K562 (cell line): ENCODE data around the gene COPA. TPM values are rescaled to one million over a fixed set of nuclear protein-coding genes. Genes with fewer than 3 reads are reported as not detected.

Experiments
- ADNP ChIP-seq: fragments of 200-800 bp; sonication (Bioruptor generic); IDR thresholded peaks from 2 replicates; pipeline ENCODE4 v1.6.1; 2016; ENCODE audit warnings: missing genetic modification characterization, missing compliant biosample characterization
- CBFB ChIP-seq: sonication (generic); formaldehyde crosslinking; IDR thresholded peaks from 2 replicates; pipeline ENCODE4 v1.4.0; 2020; ENCODE audit warnings: mild to moderate bottlenecking, missing genetic modification reagents
- CEBPB ChIP-seq: fragments of 450-650 bp; IDR thresholded peaks from 2 replicates; pipeline ENCODE4 v1.6.1; 2016; ENCODE audit warnings: missing genetic modification characterization, missing compliant biosample characterization
- DDX20 ChIP-seq: fragments of 450-650 bp; IDR thresholded peaks from 2 replicates; pipeline ENCODE4 v1.6.1; 2016; ENCODE audit warnings: missing genetic modification characterization, low read depth, mild to moderate bottlenecking, missing compliant biosample characterization, moderate library complexity
- ELF4 ChIP-seq: fragments of 450-650 bp; formaldehyde crosslinking; IDR thresholded peaks from 2 replicates; pipeline ENCODE4 v1.4.0; 2022; ENCODE audit warnings: missing genetic modification characterization
- JUND ChIP-seq, 2 experiments: IDR thresholded peaks; 2 replicates in 1 of 2; 3 replicates in 1 of 2; pipeline ENCODE4 v1.6.1; 2011; ENCODE audit warnings: borderline replicate concordance in 2 of 2, low read depth in 2 of 2, low read length in 2 of 2, improper control_type of control experiment in 1 of 2, missing biosample characterization in 1 of 2, missing genetic modification characterization in 1 of 2, missing genetic modification reagents in 1 of 2
- KDM2B ChIP-seq: fragments of 250-450 bp; sonication (Bioruptor Pico); IDR thresholded peaks from 2 replicates; pipeline ENCODE4 v1.8.0; 2021; ENCODE audit warnings: mild to moderate bottlenecking, moderate library complexity
- NFATC3 ChIP-seq: fragments of 450-650 bp; IDR thresholded peaks from 2 replicates; pipeline ENCODE4 v1.6.1; 2017; ENCODE audit warnings: mild to moderate bottlenecking
- POLR3G ChIP-seq: IDR thresholded peaks from 2 replicates; pipeline ENCODE4 v1.6.1; 2011; ENCODE audit not compliant: insufficient read length, insufficient replicate concordance; ENCODE audit errors: extremely low read depth
- RBM14 ChIP-seq: fragments of 200-400 bp; formaldehyde crosslinking; IDR thresholded peaks from 2 replicates; pipeline ENCODE4 v1.6.1; 2018; ENCODE audit warnings: low read depth, mild to moderate bottlenecking, low read length, moderate library complexity, borderline replicate concordance; ENCODE audit not compliant: insufficient read depth
- RFX7 ChIP-seq: fragments of 250-450 bp; sonication (Bioruptor Pico); IDR thresholded peaks from 2 replicates; pipeline ENCODE4 v1.5.1; 2021; ENCODE audit warnings: mild to moderate bottlenecking
- SAFB ChIP-seq: fragments of 200-400 bp; formaldehyde crosslinking; IDR thresholded peaks from 2 replicates; pipeline ENCODE4 v1.6.1; 2017; ENCODE audit warnings: low read depth, low read length, borderline replicate concordance
- SMAD4 ChIP-seq: fragments of 250-450 bp; sonication (Bioruptor Pico); conservative IDR thresholded peaks from 2 replicates; pipeline ENCODE4 v1.8.0; 2021; ENCODE audit warnings: inconsistent platforms, mild to moderate bottlenecking, moderate library complexity
- ZKSCAN8 ChIP-seq: fragments of 200-800 bp; sonication (Bioruptor generic); IDR thresholded peaks from 2 replicates; pipeline ENCODE4 v1.6.1; 2016; ENCODE audit warnings: missing genetic modification characterization, missing compliant biosample characterization
- ZNF134 ChIP-seq: fragments of 250-450 bp; sonication (Bioruptor Pico); conservative IDR thresholded peaks from 2 replicates; pipeline ENCODE4 v1.4.0; 2020
- ZNF586 ChIP-seq: fragments of 450-650 bp; formaldehyde crosslinking; conservative IDR thresholded peaks from 2 replicates; pipeline ENCODE4 v1.4.0; 2020; ENCODE audit warnings: mild to moderate bottlenecking, moderate library complexity
- ZNF830 ChIP-seq: fragments of 250-450 bp; sonication (Bioruptor Pico); IDR thresholded peaks from 2 replicates; pipeline ENCODE4 v1.5.0; 2021; ENCODE audit warnings: mild to moderate bottlenecking
- polyA plus RNA-seq, 8 experiments: library from polyadenylated mRNA; depleted of rRNA in 4 of 8; stranded (reverse) in 5 of 8; unstranded in 3 of 8; fragments of >200 nt; fragmentation: Nextera tagmentation in 2 of 8; fragmentation: Illumina TruSeq in 1 of 8; extraction: Ambion mirVana in 2 of 8; extraction: Trizol in 1 of 8; gene quantifications; 2 replicates each; pipeline versions ENCODE4 v1.2.1 to v1.2.3, GENCODE V29; 2011 to 2014; ENCODE audit warnings: inconsistent platforms in 1 of 8, missing spikeins in 1 of 8
- total RNA-seq, 7 experiments: library from RNA; depleted of rRNA in 6 of 7; stranded (reverse); fragments of >200 nt in 6 of 7; fragmentation: Illumina TruSeq in 2 of 7; extraction: Trizol in 2 of 7; gene quantifications; 2 replicates each; pipeline versions ENCODE4 v1.2.1 to v1.2.3, GENCODE V29; 2011 to 2021; ENCODE audit warnings: low replicate concordance in 1 of 7
- TF ChIP-seq, protein P1 (sequence below): sonication (generic); formaldehyde crosslinking; IDR thresholded peaks from 2 replicates; pipeline ENCODE4 v1.8.1; 2023; ENCODE audit warnings: mild to moderate bottlenecking, missing genetic modification reagents
- TF ChIP-seq, protein P2 (sequence below): sonication (generic); formaldehyde crosslinking; IDR thresholded peaks from 2 replicates; pipeline ENCODE4 v1.8.0; 2022; ENCODE audit warnings: missing genetic modification reagents, mild to moderate bottlenecking, borderline replicate concordance
- TF ChIP-seq, protein P3 (sequence below): fragments of 250-450 bp; sonication (Bioruptor Pico); IDR thresholded peaks from 2 replicates; pipeline ENCODE4 v1.4.0; 2020; ENCODE audit warnings: mild to moderate bottlenecking, moderate library complexity
- TF ChIP-seq, protein P4 (sequence below): sonication (generic); formaldehyde crosslinking; IDR thresholded peaks from 2 replicates; pipeline ENCODE4 v1.5.0; 2020; ENCODE audit warnings: missing genetic modification reagents
- TF ChIP-seq, protein P5 (sequence below): fragments of 250-450 bp; sonication (Bioruptor Pico); IDR thresholded peaks from 2 replicates; pipeline ENCODE4 v1.8.0; 2021; ENCODE audit warnings: mild to moderate bottlenecking, moderate library complexity

COPA gene
- total and polyA plus RNA-seq, 9 of the 15 experiments (the other 6 are each of a cell fraction or from before 2014, with no cell fraction given), result 49.8 to 222 (median 110) TPM

DNA sequence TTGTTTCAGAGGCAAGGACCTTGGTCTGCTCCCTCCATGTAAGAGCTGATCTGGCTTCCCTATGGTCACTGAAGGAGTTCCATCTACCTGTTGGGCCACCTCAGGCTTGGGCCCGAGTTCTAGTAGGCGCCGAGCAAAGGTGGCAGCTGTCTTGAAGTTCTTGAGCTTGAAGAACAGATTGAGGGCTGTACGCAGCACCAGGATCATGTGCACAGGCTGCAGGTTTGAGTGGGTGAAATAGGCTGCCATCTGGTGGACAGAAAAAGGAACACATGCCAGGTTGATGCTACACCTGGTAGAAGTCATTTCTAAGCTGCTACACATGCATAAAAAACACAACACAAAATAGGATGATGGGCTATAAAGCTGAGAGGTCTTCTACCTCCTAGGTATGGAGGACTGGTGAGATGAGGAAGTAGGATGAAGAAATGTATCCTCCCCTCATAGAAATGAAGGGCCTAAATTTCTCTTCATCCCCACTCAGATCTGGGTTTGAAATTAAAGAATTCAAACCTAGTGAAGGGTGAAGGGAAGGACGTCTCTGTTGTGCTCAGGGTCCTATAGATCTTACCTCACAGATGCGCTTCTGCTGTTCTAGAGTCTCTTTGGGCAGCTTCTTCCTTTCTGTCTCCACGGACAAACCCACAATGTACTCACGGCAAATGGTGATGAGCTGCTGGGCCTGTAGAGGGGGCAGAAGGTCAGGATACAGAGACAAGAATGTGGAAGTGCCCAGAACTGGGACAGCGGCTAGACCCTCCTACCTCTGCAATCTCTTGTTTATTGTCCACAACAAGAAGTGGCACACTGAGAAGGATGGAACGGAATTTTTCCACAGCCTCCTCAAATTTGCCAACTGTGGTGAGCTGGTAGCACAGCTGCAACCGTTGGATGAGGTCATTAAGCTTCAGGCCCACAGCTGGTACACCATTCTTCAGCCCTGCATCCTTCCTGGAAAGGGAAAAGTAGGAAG lies 51.5 kb downstream of the COPA start (continued):
- TF ChIP-seq, protein P1, sequence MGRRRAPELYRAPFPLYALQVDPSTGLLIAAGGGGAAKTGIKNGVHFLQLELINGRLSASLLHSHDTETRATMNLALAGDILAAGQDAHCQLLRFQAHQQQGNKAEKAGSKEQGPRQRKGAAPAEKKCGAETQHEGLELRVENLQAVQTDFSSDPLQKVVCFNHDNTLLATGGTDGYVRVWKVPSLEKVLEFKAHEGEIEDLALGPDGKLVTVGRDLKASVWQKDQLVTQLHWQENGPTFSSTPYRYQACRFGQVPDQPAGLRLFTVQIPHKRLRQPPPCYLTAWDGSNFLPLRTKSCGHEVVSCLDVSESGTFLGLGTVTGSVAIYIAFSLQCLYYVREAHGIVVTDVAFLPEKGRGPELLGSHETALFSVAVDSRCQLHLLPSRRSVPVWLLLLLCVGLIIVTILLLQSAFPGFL, result no peak
- TF ChIP-seq SMAD4 (CRISPR knock-in tag), result no peak
- no peak for TF ChIP-seq ZNF586 (CRISPR knock-in tag)
- TF ChIP-seq KDM2B (CRISPR knock-in tag), result no peak
- TF ChIP-seq, protein P2, sequence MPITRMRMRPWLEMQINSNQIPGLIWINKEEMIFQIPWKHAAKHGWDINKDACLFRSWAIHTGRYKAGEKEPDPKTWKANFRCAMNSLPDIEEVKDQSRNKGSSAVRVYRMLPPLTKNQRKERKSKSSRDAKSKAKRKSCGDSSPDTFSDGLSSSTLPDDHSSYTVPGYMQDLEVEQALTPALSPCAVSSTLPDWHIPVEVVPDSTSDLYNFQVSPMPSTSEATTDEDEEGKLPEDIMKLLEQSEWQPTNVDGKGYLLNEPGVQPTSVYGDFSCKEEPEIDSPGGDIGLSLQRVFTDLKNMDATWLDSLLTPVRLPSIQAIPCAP, result no peak
- peak; percentile 20; the same call in 1 of the 2 replicates for TF ChIP-seq JUND (IDR thresholded peaks at IDR 0.05; ENCODE audit: borderline replicate concordance, low read depth, low read length)
- no peak for TF ChIP-seq JUND (tag; IDR thresholded peaks at IDR 0.05; ENCODE audit: borderline replicate concordance, low read depth, low read length)
- TF ChIP-seq, protein P3, sequence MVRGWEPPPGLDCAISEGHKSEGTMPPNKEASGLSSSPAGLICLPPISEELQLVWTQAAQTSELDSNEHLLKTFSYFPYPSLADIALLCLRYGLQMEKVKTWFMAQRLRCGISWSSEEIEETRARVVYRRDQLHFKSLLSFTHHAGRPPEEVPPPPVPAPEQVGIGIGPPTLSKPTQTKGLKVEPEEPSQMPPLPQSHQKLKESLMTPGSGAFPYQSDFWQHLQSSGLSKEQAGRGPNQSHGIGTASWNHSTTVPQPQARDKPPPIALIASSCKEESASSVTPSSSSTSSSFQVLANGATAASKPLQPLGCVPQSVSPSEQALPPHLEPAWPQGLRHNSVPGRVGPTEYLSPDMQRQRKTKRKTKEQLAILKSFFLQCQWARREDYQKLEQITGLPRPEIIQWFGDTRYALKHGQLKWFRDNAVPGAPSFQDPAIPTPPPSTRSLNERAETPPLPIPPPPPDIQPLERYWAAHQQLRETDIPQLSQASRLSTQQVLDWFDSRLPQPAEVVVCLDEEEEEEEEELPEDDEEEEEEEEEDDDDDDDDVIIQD (CRISPR knock-in tag), result no peak
- TF ChIP-seq CBFB (CRISPR knock-in tag), result no peak
- TF ChIP-seq SAFB, result no peak
- TF ChIP-seq RFX7, result no peak
- no peak for TF ChIP-seq ZNF134 (CRISPR knock-in tag)
- TF ChIP-seq ZNF830, result no peak
- no peak for TF ChIP-seq ZKSCAN8 (CRISPR knock-in tag)
- TF ChIP-seq ADNP (tag), result no peak
- TF ChIP-seq, protein P4, sequence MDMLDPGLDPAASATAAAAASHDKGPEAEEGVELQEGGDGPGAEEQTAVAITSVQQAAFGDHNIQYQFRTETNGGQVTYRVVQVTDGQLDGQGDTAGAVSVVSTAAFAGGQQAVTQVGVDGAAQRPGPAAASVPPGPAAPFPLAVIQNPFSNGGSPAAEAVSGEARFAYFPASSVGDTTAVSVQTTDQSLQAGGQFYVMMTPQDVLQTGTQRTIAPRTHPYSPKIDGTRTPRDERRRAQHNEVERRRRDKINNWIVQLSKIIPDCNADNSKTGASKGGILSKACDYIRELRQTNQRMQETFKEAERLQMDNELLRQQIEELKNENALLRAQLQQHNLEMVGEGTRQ, result no peak
- TF ChIP-seq, protein P5, sequence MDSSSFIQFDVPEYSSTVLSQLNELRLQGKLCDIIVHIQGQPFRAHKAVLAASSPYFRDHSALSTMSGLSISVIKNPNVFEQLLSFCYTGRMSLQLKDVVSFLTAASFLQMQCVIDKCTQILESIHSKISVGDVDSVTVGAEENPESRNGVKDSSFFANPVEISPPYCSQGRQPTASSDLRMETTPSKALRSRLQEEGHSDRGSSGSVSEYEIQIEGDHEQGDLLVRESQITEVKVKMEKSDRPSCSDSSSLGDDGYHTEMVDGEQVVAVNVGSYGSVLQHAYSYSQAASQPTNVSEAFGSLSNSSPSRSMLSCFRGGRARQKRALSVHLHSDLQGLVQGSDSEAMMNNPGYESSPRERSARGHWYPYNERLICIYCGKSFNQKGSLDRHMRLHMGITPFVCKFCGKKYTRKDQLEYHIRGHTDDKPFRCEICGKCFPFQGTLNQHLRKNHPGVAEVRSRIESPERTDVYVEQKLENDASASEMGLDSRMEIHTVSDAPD (CRISPR knock-in tag), result no peak
- TF ChIP-seq DDX20 (tag), result no peak
- no peak for TF ChIP-seq ELF4 (CRISPR knock-in tag)
- TF ChIP-seq RBM14, result no peak
- TF ChIP-seq POLR3G, result no peak
- no peak for TF ChIP-seq NFATC3
- TF ChIP-seq CEBPB (tag), result no peak
